H1 (cell line): ENCODE data around the gene MMP24. TPM values are rescaled to one million over a fixed set of nuclear protein-coding genes. Genes with fewer than 3 reads are reported as not detected.

Experiments
- BCL11A ChIP-seq, 2 experiments: IDR thresholded peaks; one replicate each; pipeline ENCODE4 v1.6.1; 2011; ENCODE audit warnings: low read depth in 2 of 2, low read length in 2 of 2, mild to moderate bottlenecking in 2 of 2
- E2F6 ChIP-seq: IDR thresholded peaks from 2 replicates; pipeline ENCODE4 v1.6.1; 2012; ENCODE audit warnings: inconsistent platforms
- KDM5A ChIP-seq: fragments of 200-600 bp; IDR thresholded peaks from 2 replicates; pipeline ENCODE4 v1.7.1; 2012; ENCODE audit warnings: mild to moderate bottlenecking, low read length, inconsistent platforms, mixed read lengths
- RNF2 ChIP-seq: fragments of 200-900, 300-1000 bp; sonication (generic); IDR thresholded peaks from 2 replicates; pipeline ENCODE4 v1.7.1; 2016; ENCODE audit warnings: borderline replicate concordance, low read depth, mild to moderate bottlenecking, antibody characterized with exemption, low read length; ENCODE audit not compliant: poor library complexity, severe bottlenecking; ENCODE audit errors: missing control alignments
- RXRA ChIP-seq: IDR thresholded peaks from 2 replicates; pipeline ENCODE4 v1.6.1; 2011; ENCODE audit warnings: low read depth, mild to moderate bottlenecking, low read length, moderate library complexity; ENCODE audit not compliant: insufficient read depth
- SIRT6 ChIP-seq: IDR thresholded peaks from one replicate; pipeline ENCODE4 v1.7.1; 2012; ENCODE audit warnings: low read length, inconsistent platforms
- SRF ChIP-seq: IDR thresholded peaks from 2 replicates; pipeline ENCODE4 v1.6.1; 2011; ENCODE audit warnings: mild to moderate bottlenecking, low read depth, low read length, moderate library complexity
- USF2 ChIP-seq: IDR thresholded peaks from 2 replicates; pipeline ENCODE4 v1.6.1; 2011; ENCODE audit warnings: low read length, improper control_type of control experiment
- polyA plus RNA-seq, 7 experiments: library from polyadenylated mRNA; depleted of rRNA in 3 of 7; stranded (reverse) in 5 of 7; unstranded in 2 of 7; fragments of >200 nt in 5 of 7; fragments of 200-250 nt in 2 of 7; gene quantifications; 1 replicate in 5 of 7; 2 replicates in 1 of 7; 4 replicates in 1 of 7; pipeline versions ENCODE4 v1.2.1 to v1.2.3, GENCODE V29; 2011 to 2013; ENCODE audit warnings: missing spikeins in 2 of 7, mixed read lengths in 2 of 7
- total RNA-seq: library from RNA; stranded (reverse); fragmentation: NEBNext Ultra II Directional; extraction: Animal tissue kit (Norgen Biotek cat#: 25700); gene quantifications from 2 replicates; pipeline ENCODE4 v1.2.1, GENCODE V29; 2021

Gene MMP24
- total and polyA plus RNA-seq, 2 of the 8 experiments (the other 6 are each of a cell fraction or from before 2014, with no cell fraction given): 18.8 to 21.4 TPM

- TF ChIP-seq RNF2 (no peak), SIRT6 (no peak), USF2 (no peak), E2F6 (no peak), KDM5A (no peak), BCL11A (IDR thresholded peaks at IDR 0.05; ENCODE audit: low read depth in 2 of 2, low read length in 2 of 2) (no peak), RXRA (no peak), SRF (no peak)
These were observed 76.2 kb downstream of the MMP24 start (continued) for GRCh38 chr20:35302421-35303335.
